Ovary (tissue), 3 donors: ENCODE measurements around the gene SMYD2.

ENCODE experiments used
- CTCF ChIP-seq, 3 donors: fragments of 450-650 bp in 2 of 3; fragments of 200-600 bp in 1 of 3; IDR thresholded peaks; one replicate each; pipeline versions ENCODE4 v1.5.1 to v1.8.0; 2016 to 2022; ENCODE audit warnings: antibody characterized with exemption in 3 of 3, mild to moderate bottlenecking in 1 of 3
- EP300 ChIP-seq: sonication (generic); formaldehyde crosslinking; IDR thresholded peaks from one replicate; pipeline ENCODE4 v1.6.1; 2017; ENCODE audit warnings: antibody characterized with exemption
- POLR2A ChIP-seq: fragments of 450-650 bp; IDR thresholded peaks from one replicate; pipeline ENCODE4 v1.6.1; 2017; ENCODE audit warnings: antibody characterized with exemption, mild to moderate bottlenecking, moderate library complexity
- donor health status: DM: no; HTN: no; CAD: no.

GRCh38 chr1:214318356-214318755 is 37.4 kb downstream of the SMYD2 start:
- TF ChIP-seq EP300 (no peak), CTCF (IDR thresholded peaks at IDR 0.05) (no peak), POLR2A (no peak)
